ENCODE data around the gene USP49.
A peak's percentile ranks its signal among the peaks of the same experiment; 100 is the strongest.

USP49 gene

GRCh38 chr6:41779336-41779735 is 115.8 kb downstream of the USP49 start:
- H3K27me3 ChIP-seq (ENCODE audit: control insufficient read depth, insufficient read depth, low read length), result peaks cover 31% of the 10 kb centered on the region
- peak overlapping the region; percentile 86 for H3K4me3 ChIP-seq (ENCODE audit: low read depth, low read length)
- 0 out of 2 replicates have a peak, but pooled peaks cover 9% of the 10 kb centered on the region for H3K4me1 ChIP-seq (ENCODE audit: control insufficient read depth, insufficient read depth, low read length)
- H3K36me3 ChIP-seq (ENCODE audit: control insufficient read depth, insufficient read depth, low read length), result peaks cover 16% of the 10 kb centered on the region
- no peak overlapping the region for H3K9ac ChIP-seq (ENCODE audit: low read depth, low read length)
- H3K9me3 ChIP-seq (ENCODE audit: control insufficient read depth, insufficient read depth, low read length), result no peaks in the 10 kb centered on the region
- no peak overlapping the region for H3K27ac ChIP-seq (ENCODE audit: low read depth, low read length)

- H3K27ac ChIP-seq (ENCODE audit: low read depth, low read length), result no peak overlapping the region
- H3K9me3 ChIP-seq (ENCODE audit: control insufficient read depth, insufficient read depth, low read length), result no peaks in the 10 kb centered on the region
- H3K4me1 ChIP-seq (ENCODE audit: control insufficient read depth, insufficient read depth, low read length), result 0 out of 2 replicates have a peak, but pooled peaks cover 9% of the 10 kb centered on the region
- no peak overlapping the region for H3K9ac ChIP-seq (ENCODE audit: low read depth, low read length)
- H3K27me3 ChIP-seq (ENCODE audit: control insufficient read depth, insufficient read depth, low read length), result peaks cover 26% of the 10 kb centered on the region
- peaks cover 19% of the 10 kb centered on the region for H3K36me3 ChIP-seq (ENCODE audit: control insufficient read depth, insufficient read depth, low read length)
- peak overlapping the region; percentile 86 for H3K4me3 ChIP-seq (ENCODE audit: low read depth, low read length)
These were observed 116.3 kb downstream of the USP49 start for GRCh38 chr6:41778895-41779294.

GRCh38 chr6:41777551-41778285 is 117.5 kb downstream of the USP49 start:
- no peak overlapping the region for H3K9ac ChIP-seq (ENCODE audit: low read depth, low read length)
- peaks cover 15% of the 10 kb centered on the region for H3K27me3 ChIP-seq (ENCODE audit: control insufficient read depth, insufficient read depth, low read length)
- H3K9me3 ChIP-seq (ENCODE audit: control insufficient read depth, insufficient read depth, low read length), result no peaks in the 10 kb centered on the region
- H3K36me3 ChIP-seq (ENCODE audit: control insufficient read depth, insufficient read depth, low read length), result peaks cover 21% of the 10 kb centered on the region
- H3K4me3 ChIP-seq (ENCODE audit: low read depth, low read length), result no peak overlapping the region
- 0 out of 2 replicates have a peak, but pooled peaks cover 9% of the 10 kb centered on the region for H3K4me1 ChIP-seq (ENCODE audit: control insufficient read depth, insufficient read depth, low read length)
- no peak overlapping the region for H3K27ac ChIP-seq (ENCODE audit: low read depth, low read length)

GRCh38 chr6:41775293-41775882 is 119.8 kb downstream of the USP49 start:
- H3K27me3 ChIP-seq (ENCODE audit: control insufficient read depth, insufficient read depth, low read length), result no peaks in the 10 kb centered on the region; the same call in 1 of the 2 replicates
- H3K36me3 ChIP-seq (ENCODE audit: control insufficient read depth, insufficient read depth, low read length), result peaks cover 32% of the 10 kb centered on the region
- 0 out of 2 replicates have a peak, but pooled peaks cover 3% of the 10 kb centered on the region for H3K4me1 ChIP-seq (ENCODE audit: control insufficient read depth, insufficient read depth, low read length)
- H3K9ac ChIP-seq (ENCODE audit: low read depth, low read length), result no peak overlapping the region
- H3K4me3 ChIP-seq (ENCODE audit: low read depth, low read length), result no peak overlapping the region
- no peak overlapping the region for H3K27ac ChIP-seq (ENCODE audit: low read depth, low read length)
- H3K9me3 ChIP-seq (ENCODE audit: control insufficient read depth, insufficient read depth, low read length), result no peaks in the 10 kb centered on the region

DNA sequence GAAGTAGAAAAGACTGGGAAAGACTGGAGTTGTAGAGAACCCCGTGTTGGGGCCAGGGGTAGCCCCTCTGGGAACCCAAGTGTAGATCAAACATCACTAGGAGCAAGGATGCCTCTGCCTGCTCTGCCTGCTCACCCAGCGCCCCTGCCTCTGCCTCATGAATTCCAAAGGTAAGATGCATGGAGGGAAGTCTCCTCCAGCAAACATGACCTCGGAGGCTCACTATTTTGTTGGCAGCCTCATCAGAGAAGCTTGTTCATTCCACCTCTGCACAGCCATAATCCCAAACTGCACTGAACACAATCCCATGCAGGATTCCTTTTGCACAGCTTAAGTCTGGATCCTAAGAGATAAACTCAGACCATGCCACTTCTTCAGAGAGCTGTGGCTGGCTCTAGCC is 120.3 kb downstream of the USP49 start:
- H3K4me3 ChIP-seq (ENCODE audit: low read depth, low read length), result no peak overlapping the region
- H3K27me3 ChIP-seq (ENCODE audit: control insufficient read depth, insufficient read depth, low read length), result no peaks in the 10 kb centered on the region; the same call in 1 of the 2 replicates
- no peak overlapping the region for H3K27ac ChIP-seq (ENCODE audit: low read depth, low read length)
- no peaks in the 10 kb centered on the region for H3K9me3 ChIP-seq (ENCODE audit: control insufficient read depth, insufficient read depth, low read length)
- 0 out of 2 replicates have a peak, but pooled peaks cover 3% of the 10 kb centered on the region for H3K4me1 ChIP-seq (ENCODE audit: control insufficient read depth, insufficient read depth, low read length)
- H3K9ac ChIP-seq (ENCODE audit: low read depth, low read length), result no peak overlapping the region
- H3K36me3 ChIP-seq (ENCODE audit: control insufficient read depth, insufficient read depth, low read length), result peaks cover 35% of the 10 kb centered on the region

- Histone ChIP-seq H3K27ac (ENCODE audit: low read depth, low read length) (no peak overlapping the region), H3K9ac (ENCODE audit: low read depth, low read length) (no peak overlapping the region), H3K9me3 (ENCODE audit: control insufficient read depth, insufficient read depth, low read length) (no peaks in the 10 kb centered on the region), H3K36me3 (ENCODE audit: control insufficient read depth, insufficient read depth, low read length) (peaks cover 30% of the 10 kb centered on the region), H3K4me1 (ENCODE audit: control insufficient read depth, insufficient read depth, low read length) (no peaks in the 10 kb centered on the region), H3K4me3 (ENCODE audit: low read depth, low read length) (no peak overlapping the region), H3K27me3 (ENCODE audit: control insufficient read depth, insufficient read depth, low read length) (no peaks in the 10 kb centered on the region)
These were observed 123.9 kb downstream of the USP49 start for GRCh38 chr6:41771058-41771983.

- Histone ChIP-seq H3K27me3 (ENCODE audit: control insufficient read depth, insufficient read depth, low read length) (no peaks in the 10 kb centered on the region), H3K36me3 (ENCODE audit: control insufficient read depth, insufficient read depth, low read length) (peaks cover 30% of the 10 kb centered on the region), H3K4me1 (ENCODE audit: control insufficient read depth, insufficient read depth, low read length) (no peaks in the 10 kb centered on the region), H3K4me3 (ENCODE audit: low read depth, low read length) (no peak overlapping the region), H3K9me3 (ENCODE audit: control insufficient read depth, insufficient read depth, low read length) (no peaks in the 10 kb centered on the region), H3K27ac (ENCODE audit: low read depth, low read length) (no peak overlapping the region), H3K9ac (ENCODE audit: low read depth, low read length) (no peak overlapping the region)
These were observed 124.7 kb downstream of the USP49 start for GRCh38 chr6:41770381-41771057.

- H3K27ac ChIP-seq (ENCODE audit: low read depth, low read length), result peak overlapping the region; percentile 40
- H3K4me1 ChIP-seq (ENCODE audit: control insufficient read depth, insufficient read depth, low read length), result no peaks in the 10 kb centered on the region
- H3K4me3 ChIP-seq (ENCODE audit: low read depth, low read length), result no peak overlapping the region
- no peak overlapping the region for H3K9ac ChIP-seq (ENCODE audit: low read depth, low read length)
- H3K27me3 ChIP-seq (ENCODE audit: control insufficient read depth, insufficient read depth, low read length), result no peaks in the 10 kb centered on the region
- peaks cover 19% of the 10 kb centered on the region for H3K36me3 ChIP-seq (ENCODE audit: control insufficient read depth, insufficient read depth, low read length)
- H3K9me3 ChIP-seq (ENCODE audit: control insufficient read depth, insufficient read depth, low read length), result no peaks in the 10 kb centered on the region
These were observed 125.8 kb downstream of the USP49 start for GRCh38 chr6:41769376-41769775.

- H3K27ac ChIP-seq (ENCODE audit: low read depth, low read length), result peak overlapping the region; percentile 40
- no peaks in the 10 kb centered on the region for H3K9me3 ChIP-seq (ENCODE audit: control insufficient read depth, insufficient read depth, low read length)
- no peaks in the 10 kb centered on the region for H3K27me3 ChIP-seq (ENCODE audit: control insufficient read depth, insufficient read depth, low read length)
- H3K9ac ChIP-seq (ENCODE audit: low read depth, low read length), result no peak overlapping the region
- peaks cover 16% of the 10 kb centered on the region; the same call in 1 of the 2 replicates for H3K36me3 ChIP-seq (ENCODE audit: control insufficient read depth, insufficient read depth, low read length)
- H3K4me1 ChIP-seq (ENCODE audit: control insufficient read depth, insufficient read depth, low read length), result no peaks in the 10 kb centered on the region
- H3K4me3 ChIP-seq (ENCODE audit: low read depth, low read length), result no peak overlapping the region
These were observed 126.4 kb downstream of the USP49 start for GRCh38 chr6:41768545-41769308.
